HG03520 (cell line): ENCODE data around the gene OR52E2.

Experiments used
- ATAC-seq: cut with Tn5 transposase; IDR thresholded peaks from one replicate; pipeline ENCODE4 v1.9.1; 2021; ENCODE audit warnings: mild to moderate bottlenecking, moderate library complexity; ENCODE audit not compliant: unreplicated experiment

OR52E2 gene

GRCh38 chr11:5021996-5022395 lies 37.4 kb downstream of the OR52E2 start:
- no peak for ATAC-seq

GRCh38 chr11:5013012-5013411 lies 46.4 kb downstream of the OR52E2 start:
- ATAC-seq: no peak

DNA sequence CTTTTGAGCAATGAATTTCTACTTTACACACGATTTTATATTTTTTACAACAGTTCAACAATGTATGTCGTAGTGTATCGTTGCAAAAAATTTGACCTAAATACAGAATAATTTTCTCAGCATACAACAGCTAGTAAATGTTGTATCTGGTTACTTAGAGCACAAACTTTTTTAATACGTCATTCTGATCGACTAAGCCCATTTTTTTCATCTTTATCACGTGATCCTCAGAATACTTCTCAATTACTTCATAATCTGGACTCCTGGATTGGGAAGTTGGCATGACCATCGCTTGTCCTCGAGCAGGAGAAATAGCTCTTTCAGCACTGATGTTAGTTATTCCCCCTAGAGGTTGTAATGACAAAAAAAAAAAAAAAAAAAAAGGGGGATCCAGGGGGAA lies 48.2 kb downstream of the OR52E2 start:
- no peak for ATAC-seq
